Heart right ventricle (tissue), 16 donors: ENCODE data around the gene NCS1. TPM values are rescaled to one million over a fixed set of nuclear protein-coding genes. Genes with fewer than 3 reads are reported as not detected.

Experiments
- ATAC-seq, 8 donors: fragments of 200-7000 bp; cut with Tn5 transposase; one replicate each; pipeline ENCODE4 v1.9.1; 2020; ENCODE audit warnings: mild to moderate bottlenecking in 8 of 8, moderate library complexity in 8 of 8, moderate number of reproducible peaks in 1 of 8
- DNase-seq, 2 donors: peaks; one replicate each; pipeline ENCODE4 v3.0.0-alpha.2; 2020
- H3K27ac ChIP-seq, 10 donors: fragments of 200-600 bp; sonication (generic) in 2 of 10; one replicate each; pipeline versions ENCODE4 v1.5.0 to v1.8.0; 2020 to 2022; ENCODE audit warnings: mild to moderate bottlenecking in 3 of 10
- H3K27me3 ChIP-seq, 7 donors: fragments of 200-600 bp; one replicate each; pipeline ENCODE4 v1.8.0; 2021 to 2022; ENCODE audit warnings: mild to moderate bottlenecking in 2 of 7
- H3K36me3 ChIP-seq, 9 donors: fragments of 200-600 bp; sonication (generic) in 1 of 9; one replicate each; pipeline versions ENCODE4 v1.5.0 to v1.8.0; 2020 to 2022; ENCODE audit warnings: mild to moderate bottlenecking in 2 of 9
- H3K4me1 ChIP-seq, 9 donors: fragments of 200-600 bp; sonication (generic) in 1 of 9; one replicate each; pipeline versions ENCODE4 v1.5.0 to v1.8.0; 2020 to 2022; ENCODE audit warnings: mild to moderate bottlenecking in 4 of 9
- H3K4me3 ChIP-seq, 10 donors: fragments of 200-600 bp; sonication (generic) in 2 of 10; one replicate each; pipeline versions ENCODE4 v1.5.0 to v1.8.0; 2020 to 2022; ENCODE audit warnings: mild to moderate bottlenecking in 7 of 10, moderate library complexity in 2 of 10
- H3K9me3 ChIP-seq, 11 donors: fragments of 200-600 bp in 10 of 11; sonication (generic) in 2 of 11; one replicate each; pipeline versions ENCODE4 v1.5.0 to v1.8.0; 2013 to 2022; ENCODE audit warnings: mild to moderate bottlenecking in 2 of 11, control low read depth in 1 of 11, moderate library complexity in 1 of 11
- CTCF ChIP-seq, 9 donors: fragments of 200-600 bp; sonication (generic) in 2 of 9; IDR thresholded peaks; one replicate each; pipeline versions ENCODE4 v1.5.0 to v1.8.0; 2021 to 2022; ENCODE audit warnings: antibody characterized with exemption in 9 of 9, mild to moderate bottlenecking in 5 of 9, moderate library complexity in 1 of 9
- WGBS, 2 donors: extraction: QIAGEN DNeasy Blood & Tissue Kit; methylation state at CpG; one replicate each; pipeline ENCODE4 v1.1.7; 2013; ENCODE audit warnings: inconsistent platforms in 1 of 2; 5-methylcytosine and 5-hydroxymethylcytosine counted together
- intact Hi-C, 10 donors: fragments of 100-400 bp; cut with DNase I; formaldehyde crosslinking; loops; one replicate each; pipeline versions ENCODE4 v1.11.1 to v1.14.2; 2022
- polyA plus RNA-seq, 2 donors: library from polyadenylated mRNA; stranded (reverse); fragments of 200-250 nt; gene quantifications; one replicate each; pipeline ENCODE4 v1.2.3, GENCODE V29; 2013
- total RNA-seq, 10 donors: library from RNA; stranded (reverse); fragmentation: NEBNext Ultra II Directional in 3 of 10; extraction: Animal tissue kit (Norgen Biotek cat#: 25700) in 3 of 10; gene quantifications; one replicate each; pipeline versions ENCODE4 v1.2.1 to v1.2.4, GENCODE V29; 2021 to 2023
- donor health status: Arrhythmogenic right ventricular cardiomyopathy.
- donor health status: ischemic (EF 13 %, LVEDD 7.1; RV severe dilation, severe dysfunction).
- donor health status: healthy with polysubstance abuse.
- donor health status: DM: no; HTN: yes; CAD: no.
- donor health status: DM: no; HTN: no; CAD: no.
- donor health status: ischemic (EF 25% LVEDD 6.9; RV normal size, moderate dysfunction).
- donor health status: ischemic (EF 25% LVEDD 5.7; RV mildly dilated, moderate dysfunction).
- donor health status: healthy.
- donor health status: DM: yes; HTN: yes; CAD: no.
- donor health status: Ischemic cardiomyopathy.
- donor health status: ischemic (EF 35%, LVEDD 5.7; RV mildly dilated, moderate dysfunction).
- donor health status: nonischemic (EF 11% LVEDD 7.7; RV severe dilation, severe dysfunction).
- donor health status: DM: yes; HTN: yes; CAD: no.
- donor health status: PGD.
- donor health status: ischemic (EF 29% LVEDD 5.4; RV normal size, mild dysfunction).
- donor health status: nonischemic (EF 23%, LVEDD 6.1; RV moderate dilation, normal function).

The NCS1 gene
- total and polyA plus RNA-seq, 12 donors: 2.0 to 16.2 (median 7.0) TPM

- DNase-seq (no peak), ATAC-seq (no peak)
- no peaks in the 10 kb centered on the region for H3K27me3 ChIP-seq
- H3K4me1 ChIP-seq: peaks cover 0 to 37% (median 0%) of the 10 kb centered on the region in 9 donors
- intact Hi-C loops: no loop called here
- no peaks in the 10 kb centered on the region for H3K36me3 ChIP-seq
- H3K27ac ChIP-seq: no peak overlapping the region
- no peak overlapping the region for H3K4me3 ChIP-seq
- TF ChIP-seq CTCF (IDR thresholded peaks at IDR 0.05): no peak
- H3K9me3 ChIP-seq: no peaks in the 10 kb centered on the region
- 25 to 35% methylated on average over 5 of the region's 5 CpGs for WGBS, 2 donors
These were observed 24.4 kb downstream of the NCS1 start for GRCh38 chr9:130196643-130197042.

DNA sequence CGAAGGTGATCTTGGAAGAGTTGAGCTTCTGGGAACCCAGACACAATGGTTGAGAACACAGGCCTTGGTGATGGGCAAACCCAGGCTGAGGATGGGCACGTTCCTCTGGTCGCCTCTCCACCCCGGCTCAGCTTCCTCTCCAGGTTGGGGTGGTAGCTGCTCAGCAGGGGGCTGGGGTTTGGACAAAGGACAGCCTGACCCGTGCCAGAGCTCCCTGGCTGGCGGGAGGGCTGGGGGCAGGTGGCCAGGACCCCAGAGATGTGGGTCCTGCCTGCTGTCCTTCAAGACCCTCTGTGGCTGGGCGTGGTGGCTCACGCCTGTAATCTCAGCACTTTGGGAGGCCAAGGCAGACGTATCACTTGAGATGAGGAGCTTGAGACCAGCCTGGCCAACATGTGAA is 25.2 kb downstream of the NCS1 start:
- TF ChIP-seq CTCF (IDR thresholded peaks at IDR 0.05): no peak
- WGBS, 2 donors: 92 to 94% methylated on average over 9 of the region's 9 CpGs
- H3K27ac ChIP-seq: no peak overlapping the region
- H3K4me3 ChIP-seq: no peak overlapping the region
- ATAC-seq (no peak), DNase-seq (no peak)
- H3K36me3 ChIP-seq: no peaks in the 10 kb centered on the region
- no peaks in the 10 kb centered on the region for H3K9me3 ChIP-seq
- H3K4me1 ChIP-seq: peaks cover 0 to 37% (median 0%) of the 10 kb centered on the region in 9 donors
- intact Hi-C loops: no loop called here
- H3K27me3 ChIP-seq: no peaks in the 10 kb centered on the region

DNA sequence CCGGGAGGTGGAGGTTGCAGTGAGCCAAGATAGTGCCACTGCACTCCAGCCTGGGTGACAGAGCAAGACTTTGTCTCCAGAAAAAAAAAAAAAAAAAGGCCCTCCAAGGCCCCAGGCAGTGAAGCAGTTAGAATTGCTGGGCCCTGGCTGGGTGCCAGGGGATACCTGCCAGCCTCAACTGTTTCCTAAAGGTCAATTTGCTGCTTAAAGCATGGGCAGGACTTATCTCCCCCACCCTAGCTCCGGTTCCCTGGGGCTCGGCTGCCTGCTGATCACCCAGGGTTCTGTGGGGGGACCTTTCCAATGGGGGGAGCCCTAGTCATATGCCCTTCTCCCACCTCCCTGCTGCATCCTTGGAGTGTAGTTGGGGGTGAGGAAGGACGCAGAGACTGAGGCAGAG is 25.7 kb downstream of the NCS1 start:
- intact Hi-C loops: no loop called here
- Histone ChIP-seq H3K9me3 (no peaks in the 10 kb centered on the region), H3K36me3 (no peaks in the 10 kb centered on the region), H3K4me1 (peaks cover 0 to 37% (median 0%) of the 10 kb centered on the region in 9 donors), H3K27me3 (no peaks in the 10 kb centered on the region), H3K27ac (no peak overlapping the region), H3K4me3 (no peak overlapping the region)
- ATAC-seq: no peak
- WGBS, 2 donors: 67 to 80% methylated on average over 4 of the region's 4 CpGs
- no peak for DNase-seq
- TF ChIP-seq CTCF (IDR thresholded peaks at IDR 0.05): no peak

DNA sequence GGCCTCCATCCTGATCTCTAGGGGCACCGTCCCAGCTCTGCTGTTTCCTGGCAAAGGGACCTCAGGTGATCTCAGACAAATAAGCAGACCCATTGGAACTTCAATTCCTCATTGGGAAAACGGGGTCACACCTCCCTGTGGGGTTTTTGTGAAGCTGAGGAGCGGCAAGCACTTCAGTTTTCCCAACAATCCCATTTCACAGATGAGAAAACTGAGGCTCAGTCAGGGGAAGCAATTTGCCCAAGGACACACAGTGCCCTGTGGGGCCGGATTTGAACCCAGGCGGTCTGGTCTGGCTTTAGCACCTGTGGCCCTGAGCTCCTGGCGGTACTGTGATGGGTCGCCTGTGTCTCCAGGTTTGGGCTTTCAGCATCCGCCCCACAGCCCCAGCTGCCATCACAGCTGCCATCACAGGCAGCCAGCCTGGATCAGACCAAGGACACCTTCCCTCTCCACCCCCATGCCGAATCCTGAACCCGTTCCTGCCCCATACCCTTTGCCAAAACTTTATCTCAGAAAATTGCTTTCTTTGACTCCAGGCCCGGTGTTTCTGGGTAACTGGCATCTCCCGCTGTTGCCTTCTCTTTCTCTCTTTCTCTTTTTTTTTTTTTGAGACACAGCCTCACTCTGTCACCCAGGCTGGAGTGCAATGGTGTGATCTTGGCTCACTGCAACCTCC is 26.4 kb downstream of the NCS1 start:
- ATAC-seq: no peak
- 73 to 81% methylated on average over 12 of the region's 12 CpGs for WGBS, 2 donors
- TF ChIP-seq CTCF (IDR thresholded peaks at IDR 0.05): no peak
- no peaks in the 10 kb centered on the region for H3K27me3 ChIP-seq
- no peaks in the 10 kb centered on the region for H3K9me3 ChIP-seq
- no peaks in the 10 kb centered on the region for H3K36me3 ChIP-seq
- H3K4me3 ChIP-seq: no peak overlapping the region
- no peak overlapping the region for H3K27ac ChIP-seq
- intact Hi-C loops: no loop called here
- DNase-seq: no peak
- H3K4me1 ChIP-seq: peaks cover 0 to 36% (median 0%) of the 10 kb centered on the region in 9 donors
